Glutamatergic neuron (in vitro differentiated cells): Measurements from ENCODE around the gene KIAA0930. TPM values are rescaled to one million over a fixed set of nuclear protein-coding genes. Genes with fewer than 3 reads are reported as not detected.
A peak's percentile ranks its signal among the peaks of the same experiment; 100 is the strongest.

Experiments
- DNase-seq: peaks from one replicate; pipeline ENCODE4 v3.0.0; 2022
- H3K27ac Mint-ChIP-seq: one replicate; pipeline ENCODE4 v1.8.0; 2020; ENCODE audit warnings: mild to moderate bottlenecking, mixed read lengths, inconsistent platforms; ENCODE audit not compliant: unreplicated experiment
- H3K27me3 Mint-ChIP-seq: one replicate; pipeline ENCODE4 v1.8.0; 2020; ENCODE audit warnings: mild to moderate bottlenecking, moderate library complexity, mixed read lengths, inconsistent platforms; ENCODE audit not compliant: unreplicated experiment
- H3K36me3 Mint-ChIP-seq: one replicate; pipeline ENCODE4 v1.8.0; 2020; ENCODE audit warnings: mild to moderate bottlenecking, mixed read lengths, inconsistent platforms; ENCODE audit not compliant: unreplicated experiment
- H3K4me1 Mint-ChIP-seq: one replicate; pipeline ENCODE4 v1.8.0; 2020; ENCODE audit warnings: mild to moderate bottlenecking, low read depth, mixed read lengths, inconsistent platforms; ENCODE audit not compliant: unreplicated experiment
- H3K4me3 Mint-ChIP-seq: one replicate; pipeline ENCODE4 v1.8.0; 2020; ENCODE audit warnings: mild to moderate bottlenecking, mixed read lengths, inconsistent platforms; ENCODE audit not compliant: unreplicated experiment
- H3K9me3 Mint-ChIP-seq: one replicate; pipeline ENCODE4 v1.8.0; 2020; ENCODE audit warnings: mild to moderate bottlenecking, moderate library complexity, mixed read lengths, inconsistent platforms; ENCODE audit not compliant: unreplicated experiment
- CTCF ChIP-seq: fragments of 200-600 bp; sonication (generic); IDR thresholded peaks from one replicate; pipeline ENCODE4 v1.5.0; 2021; ENCODE audit not compliant: partially characterized antibody, unreplicated experiment
- total RNA-seq: library from RNA; stranded (reverse); fragmentation: NEBNext Ultra II Directional; extraction: Animal tissue kit (Norgen Biotek cat#: 25700); gene quantifications from one replicate; pipeline ENCODE4 v1.2.1, GENCODE V29; 2021; ENCODE audit not compliant: unreplicated experiment

The KIAA0930 gene
- total RNA-seq, 1 donor from 2014 or later, result 170 TPM

GRCh38 chr22:45230026-45230721 is 10.5 kb downstream of the KIAA0930 start:
- peaks cover 6% of the 10 kb centered on the region for H3K9me3 Mint-ChIP-seq
- no peak for DNase-seq
- H3K36me3 Mint-ChIP-seq, result no peaks in the 10 kb centered on the region
- no peak overlapping the region for H3K4me3 Mint-ChIP-seq
- TF ChIP-seq CTCF, result no peak
- peaks cover 27% of the 10 kb centered on the region for H3K4me1 Mint-ChIP-seq
- H3K27me3 Mint-ChIP-seq, result peaks cover 10% of the 10 kb centered on the region
- no peak overlapping the region for H3K27ac Mint-ChIP-seq

GRCh38 chr22:45229181-45229580 is 11.5 kb downstream of the KIAA0930 start:
- no peak for DNase-seq
- Mint-ChIP-seq H3K36me3 (no peaks in the 10 kb centered on the region), H3K4me3 (no peak overlapping the region), H3K27me3 (peaks cover 12% of the 10 kb centered on the region), H3K9me3 (peaks cover 8% of the 10 kb centered on the region), H3K27ac (no peak overlapping the region), H3K4me1 (peaks cover 31% of the 10 kb centered on the region)
- TF ChIP-seq CTCF, result no peak

- Mint-ChIP-seq H3K27me3 (peaks cover 12% of the 10 kb centered on the region), H3K4me1 (peaks cover 37% of the 10 kb centered on the region), H3K4me3 (no peak overlapping the region), H3K27ac (no peak overlapping the region), H3K9me3 (peaks cover 8% of the 10 kb centered on the region), H3K36me3 (no peaks in the 10 kb centered on the region)
- no peak for DNase-seq
- TF ChIP-seq CTCF, result no peak
Measured at GRCh38 chr22:45228401-45228754, 12.3 kb downstream of the KIAA0930 start.

- Mint-ChIP-seq H3K27me3 (peaks cover 12% of the 10 kb centered on the region), H3K4me1 (peaks cover 42% of the 10 kb centered on the region), H3K9me3 (peaks cover 9% of the 10 kb centered on the region), H3K27ac (peak overlapping the region; percentile 52), H3K4me3 (no peak overlapping the region), H3K36me3 (no peaks in the 10 kb centered on the region)
- DNase-seq, result no peak
- TF ChIP-seq CTCF, result no peak
Measured at GRCh38 chr22:45227645-45228400, 12.9 kb downstream of the KIAA0930 start.
